ENCODE data around the gene PTPRD.

The PTPRD gene

GRCh38 chr9:8536845-8537244 is 2076.0 kb downstream of the PTPRD start:
- no peaks in the 10 kb centered on the region for H3K4me1 ChIP-seq (ENCODE audit: insufficient read depth, low read length)

GRCh38 chr9:8534828-8535227 is 2078.0 kb downstream of the PTPRD start:
- H3K9ac ChIP-seq (ENCODE audit: low read depth, low read length) = no peak overlapping the region
- no peaks in the 10 kb centered on the region for H3K4me1 ChIP-seq (ENCODE audit: insufficient read depth, low read length)
- H3K9me3 ChIP-seq (ENCODE audit: control insufficient read depth, insufficient read depth, low read length) = no peaks in the 10 kb centered on the region
- no peaks in the 10 kb centered on the region for H3K36me3 ChIP-seq (ENCODE audit: insufficient read depth, low read length)

More at GRCh38 chr9:8536845-8537244, 2076.0 kb downstream of the PTPRD start:
- Histone ChIP-seq H3K9me3 (ENCODE audit: control insufficient read depth, insufficient read depth, low read length) (no peaks in the 10 kb centered on the region), H3K36me3 (ENCODE audit: insufficient read depth, low read length) (no peaks in the 10 kb centered on the region), H3K9ac (ENCODE audit: low read depth, low read length) (no peak overlapping the region)

GRCh38 chr9:8533681-8534080 is 2079.1 kb downstream of the PTPRD start:
- Histone ChIP-seq H3K36me3 (ENCODE audit: insufficient read depth, low read length) (no peaks in the 10 kb centered on the region), H3K9ac (ENCODE audit: low read depth, low read length) (no peak overlapping the region), H3K9me3 (ENCODE audit: control insufficient read depth, insufficient read depth, low read length) (no peaks in the 10 kb centered on the region), H3K4me1 (ENCODE audit: insufficient read depth, low read length) (no peaks in the 10 kb centered on the region)

- no peaks in the 10 kb centered on the region for H3K9me3 ChIP-seq (ENCODE audit: control insufficient read depth, insufficient read depth, low read length)
- no peaks in the 10 kb centered on the region for H3K36me3 ChIP-seq (ENCODE audit: insufficient read depth, low read length)
- no peak overlapping the region for H3K9ac ChIP-seq (ENCODE audit: low read depth, low read length)
- H3K4me1 ChIP-seq (ENCODE audit: insufficient read depth, low read length) = no peaks in the 10 kb centered on the region
These were observed 2080.9 kb downstream of the PTPRD start for GRCh38 chr9:8531826-8532415.

- Histone ChIP-seq H3K36me3 (ENCODE audit: insufficient read depth, low read length) (no peaks in the 10 kb centered on the region), H3K4me1 (ENCODE audit: insufficient read depth, low read length) (0 out of 2 replicates have a peak, but pooled peaks cover 3% of the 10 kb centered on the region), H3K9me3 (ENCODE audit: control insufficient read depth, insufficient read depth, low read length) (no peaks in the 10 kb centered on the region), H3K9ac (ENCODE audit: low read depth, low read length) (no peak overlapping the region)
These were observed 2091.7 kb downstream of the PTPRD start for GRCh38 chr9:8521112-8521511.

GRCh38 chr9:8515748-8516147 is 2097.1 kb downstream of the PTPRD start:
- Histone ChIP-seq H3K4me1 (ENCODE audit: insufficient read depth, low read length) (0 out of 2 replicates have a peak, but pooled peaks cover 3% of the 10 kb centered on the region), H3K9me3 (ENCODE audit: control insufficient read depth, insufficient read depth, low read length) (no peaks in the 10 kb centered on the region), H3K36me3 (ENCODE audit: insufficient read depth, low read length) (no peaks in the 10 kb centered on the region), H3K9ac (ENCODE audit: low read depth, low read length) (no peak overlapping the region)

GRCh38 chr9:8514760-8515159 is 2098.0 kb downstream of the PTPRD start:
- Histone ChIP-seq H3K4me1 (ENCODE audit: insufficient read depth, low read length) (0 out of 2 replicates have a peak, but pooled peaks cover 3% of the 10 kb centered on the region), H3K9ac (ENCODE audit: low read depth, low read length) (no peak overlapping the region), H3K9me3 (ENCODE audit: control insufficient read depth, insufficient read depth, low read length) (no peaks in the 10 kb centered on the region), H3K36me3 (ENCODE audit: insufficient read depth, low read length) (no peaks in the 10 kb centered on the region)

GRCh38 chr9:8508671-8509290 is 2104.0 kb downstream of the PTPRD start:
- Histone ChIP-seq H3K4me1 (ENCODE audit: insufficient read depth, low read length) (no peaks in the 10 kb centered on the region), H3K9me3 (ENCODE audit: control insufficient read depth, insufficient read depth, low read length) (no peaks in the 10 kb centered on the region), H3K36me3 (ENCODE audit: insufficient read depth, low read length) (no peaks in the 10 kb centered on the region)

GRCh38 chr9:8494571-8494970 is 2118.2 kb downstream of the PTPRD start:
- H3K36me3 ChIP-seq (ENCODE audit: insufficient read depth, low read length) = no peaks in the 10 kb centered on the region
- no peaks in the 10 kb centered on the region for H3K9me3 ChIP-seq (ENCODE audit: control insufficient read depth, insufficient read depth, low read length)
- H3K4me1 ChIP-seq (ENCODE audit: insufficient read depth, low read length) = peaks cover 3% of the 10 kb centered on the region
- no peak overlapping the region for H3K9ac ChIP-seq (ENCODE audit: low read depth, low read length)

More at GRCh38 chr9:8508671-8509290, 2104.0 kb downstream of the PTPRD start:
- no peak overlapping the region for H3K9ac ChIP-seq (ENCODE audit: low read depth, low read length)

GRCh38 chr9:8492679-8493078 is 2120.1 kb downstream of the PTPRD start:
- Histone ChIP-seq H3K36me3 (ENCODE audit: insufficient read depth, low read length) (no peaks in the 10 kb centered on the region), H3K9me3 (ENCODE audit: control insufficient read depth, insufficient read depth, low read length) (no peaks in the 10 kb centered on the region), H3K9ac (ENCODE audit: low read depth, low read length) (no peak overlapping the region), H3K4me1 (ENCODE audit: insufficient read depth, low read length) (peaks cover 3% of the 10 kb centered on the region)

GRCh38 chr9:8492024-8492423 is 2120.8 kb downstream of the PTPRD start:
- H3K4me1 ChIP-seq (ENCODE audit: insufficient read depth, low read length) = peaks cover 3% of the 10 kb centered on the region
- H3K9ac ChIP-seq (ENCODE audit: low read depth, low read length) = no peak overlapping the region
- H3K36me3 ChIP-seq (ENCODE audit: insufficient read depth, low read length) = no peaks in the 10 kb centered on the region
- H3K9me3 ChIP-seq (ENCODE audit: control insufficient read depth, insufficient read depth, low read length) = no peaks in the 10 kb centered on the region

GRCh38 chr9:8491563-8491962 is 2121.2 kb downstream of the PTPRD start:
- no peaks in the 10 kb centered on the region for H3K9me3 ChIP-seq (ENCODE audit: control insufficient read depth, insufficient read depth, low read length)
- H3K36me3 ChIP-seq (ENCODE audit: insufficient read depth, low read length) = no peaks in the 10 kb centered on the region
- H3K9ac ChIP-seq (ENCODE audit: low read depth, low read length) = no peak overlapping the region
- peaks cover 3% of the 10 kb centered on the region for H3K4me1 ChIP-seq (ENCODE audit: insufficient read depth, low read length)

GRCh38 chr9:8489835-8490234 is 2123.0 kb downstream of the PTPRD start:
- no peak overlapping the region for H3K9ac ChIP-seq (ENCODE audit: low read depth, low read length)
- H3K4me1 ChIP-seq (ENCODE audit: insufficient read depth, low read length) = peaks cover 3% of the 10 kb centered on the region
- no peaks in the 10 kb centered on the region; the same call in 1 of the 2 replicates for H3K36me3 ChIP-seq (ENCODE audit: insufficient read depth, low read length)
- no peaks in the 10 kb centered on the region for H3K9me3 ChIP-seq (ENCODE audit: control insufficient read depth, insufficient read depth, low read length)

GRCh38 chr9:8486095-8486494 is 2126.7 kb downstream of the PTPRD start:
- H3K9me3 ChIP-seq (ENCODE audit: control insufficient read depth, insufficient read depth, low read length) = no peaks in the 10 kb centered on the region
- H3K4me1 ChIP-seq (ENCODE audit: insufficient read depth, low read length) = no peaks in the 10 kb centered on the region
- H3K9ac ChIP-seq (ENCODE audit: low read depth, low read length) = no peak overlapping the region
- no peaks in the 10 kb centered on the region; the same call in 1 of the 2 replicates for H3K36me3 ChIP-seq (ENCODE audit: insufficient read depth, low read length)

- no peaks in the 10 kb centered on the region for H3K4me1 ChIP-seq (ENCODE audit: insufficient read depth, low read length)
- no peaks in the 10 kb centered on the region for H3K9me3 ChIP-seq (ENCODE audit: control insufficient read depth, insufficient read depth, low read length)
- H3K36me3 ChIP-seq (ENCODE audit: insufficient read depth, low read length) = no peaks in the 10 kb centered on the region; the same call in 1 of the 2 replicates
- H3K9ac ChIP-seq (ENCODE audit: low read depth, low read length) = no peak overlapping the region
These were observed 2128.1 kb downstream of the PTPRD start for GRCh38 chr9:8484597-8485191.
